Tongue (tissue), 2 donors: ENCODE results near the gene HLA-DPB1. TPM values are rescaled to one million over a fixed set of nuclear protein-coding genes. Genes with fewer than 3 reads are reported as not detected.

ENCODE experiments used
- DNase-seq: peaks from one replicate; pipeline ENCODE4 v3.0.0-alpha.2; 2015
- total RNA-seq: library from RNA; depleted of rRNA; stranded (reverse); fragments of >200 nt; gene quantifications from one replicate; pipeline ENCODE4 v1.2.3, GENCODE V29; 2014

The HLA-DPB1 gene
- total RNA-seq, 1 donor from 2014 or later = 9.9 TPM

DNA sequence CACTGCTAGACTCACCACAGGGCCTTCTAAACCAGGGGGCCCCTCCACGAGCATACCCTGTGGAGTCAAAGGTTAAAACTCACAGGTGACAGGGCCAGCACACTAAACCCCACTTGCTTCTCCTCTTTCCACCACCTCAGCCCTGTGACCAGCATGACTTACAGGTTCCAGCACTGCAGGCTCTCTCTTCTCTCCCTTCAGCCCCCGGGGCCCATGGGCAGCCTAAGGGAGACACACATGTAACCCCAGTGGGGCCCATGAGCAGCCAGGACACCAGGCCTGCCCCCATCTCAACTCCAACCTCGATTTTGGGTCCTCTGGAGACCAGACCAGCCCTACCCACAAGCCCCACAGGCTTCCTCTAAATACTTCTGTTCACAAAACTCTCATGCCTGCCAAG, 28.0 kb downstream of the HLA-DPB1 start:
- DNase-seq = no peak

DNA sequence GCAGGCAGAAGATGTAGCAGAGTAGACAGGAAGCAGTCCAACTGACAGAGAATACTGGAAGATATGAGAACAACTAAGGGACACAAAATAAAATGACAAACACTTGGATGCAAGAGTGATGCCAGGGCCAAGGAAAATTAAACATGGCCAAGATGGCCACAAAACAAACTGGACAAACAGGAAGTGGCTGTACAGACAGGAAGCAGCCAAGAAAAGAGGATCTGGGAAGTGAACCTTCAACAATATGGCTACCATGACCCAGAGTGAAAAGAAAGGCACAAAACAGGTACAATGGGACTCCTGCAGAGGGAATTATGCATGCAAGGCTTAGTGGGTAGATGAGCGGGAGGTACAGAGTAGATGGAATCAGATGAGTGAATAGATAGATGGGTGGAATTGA, 29.1 kb downstream of the HLA-DPB1 start:
- DNase-seq = no peak

DNA sequence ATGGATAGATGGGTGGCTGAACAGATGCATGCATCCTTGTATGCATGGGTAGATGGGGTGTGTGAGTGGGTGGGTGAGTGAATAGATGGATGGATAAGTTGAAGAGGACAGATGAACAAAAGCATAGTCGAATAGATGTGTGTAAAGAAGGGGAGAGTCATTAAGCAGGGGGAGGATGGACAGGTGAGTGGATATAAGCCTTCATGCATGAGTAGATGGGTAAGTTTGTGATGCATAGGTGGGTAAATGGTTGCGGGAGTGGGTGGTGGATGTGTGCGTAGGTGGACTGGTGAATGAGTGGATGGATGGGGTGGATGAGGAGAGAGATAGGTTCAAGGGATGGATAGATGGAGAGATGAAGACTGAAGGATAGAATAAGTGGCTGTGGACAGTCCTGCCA, 29.6 kb downstream of the HLA-DPB1 start:
- DNase-seq = no peak

- DNase-seq = no peak
These were observed 30.4 kb downstream of the HLA-DPB1 start for GRCh38 chr6:33105916-33106871.

DNA sequence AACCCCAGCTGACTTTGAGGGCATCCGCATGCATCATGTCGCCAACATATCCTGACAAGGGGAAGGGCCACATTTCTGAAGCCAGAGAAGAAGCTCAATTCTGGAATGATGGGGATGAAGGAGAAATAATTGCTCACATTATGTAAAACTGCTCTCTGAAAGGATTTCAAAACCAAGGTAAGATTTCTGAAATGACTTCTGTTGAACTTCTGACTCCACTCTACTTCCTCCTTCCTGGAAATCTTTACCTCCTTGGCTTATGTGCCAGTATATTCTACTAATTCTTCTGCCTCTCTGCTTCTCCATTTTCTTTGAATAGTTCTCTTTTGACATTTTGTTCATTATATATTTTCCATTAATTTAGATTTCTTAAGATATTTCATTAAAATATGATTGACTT, 31.9 kb downstream of the HLA-DPB1 start:
- DNase-seq = no peak

DNA sequence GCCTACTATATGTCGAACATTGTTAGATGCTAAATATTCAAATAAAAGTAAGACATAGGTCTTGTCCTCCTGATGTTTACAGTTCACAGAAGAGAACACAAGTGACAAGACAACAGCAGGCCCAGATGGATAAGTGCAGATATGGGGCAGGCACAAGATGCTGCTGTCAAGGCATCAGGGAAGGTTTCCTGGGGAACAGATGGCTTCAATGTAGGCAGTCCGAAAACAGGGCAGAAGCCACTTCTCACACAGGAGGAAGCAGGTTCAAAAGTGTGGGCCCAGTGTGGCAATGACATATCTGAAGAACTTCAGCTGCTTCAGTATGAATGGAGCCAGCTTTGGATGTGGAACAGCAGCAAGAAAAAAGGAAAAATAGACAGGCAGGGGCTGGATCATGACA, 32.5 kb downstream of the HLA-DPB1 start:
- DNase-seq = no peak

- DNase-seq = peak; percentile 67
These were observed 36.4 kb downstream of the HLA-DPB1 start for GRCh38 chr6:33112148-33112547.

DNA sequence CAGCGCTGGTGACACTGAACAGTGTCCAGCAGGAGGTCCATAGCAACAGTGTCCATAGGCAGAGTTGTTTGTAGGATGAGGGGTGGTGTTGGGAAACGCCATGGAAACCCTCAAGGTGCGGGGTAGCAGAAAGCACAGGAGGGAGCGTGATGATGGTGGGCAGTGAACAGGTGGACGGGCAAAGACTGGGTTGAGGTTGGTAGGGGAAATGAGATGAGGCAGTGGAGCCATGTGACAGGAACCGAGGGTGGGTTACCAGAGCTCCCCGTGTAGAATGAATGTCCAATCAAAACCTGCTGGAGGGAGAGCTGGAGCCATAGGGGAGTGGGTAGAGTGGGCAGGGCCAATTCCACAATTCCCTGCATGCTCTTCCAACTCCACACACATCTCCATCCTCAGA, 38.0 kb downstream of the HLA-DPB1 start:
- no peak for DNase-seq

DNA sequence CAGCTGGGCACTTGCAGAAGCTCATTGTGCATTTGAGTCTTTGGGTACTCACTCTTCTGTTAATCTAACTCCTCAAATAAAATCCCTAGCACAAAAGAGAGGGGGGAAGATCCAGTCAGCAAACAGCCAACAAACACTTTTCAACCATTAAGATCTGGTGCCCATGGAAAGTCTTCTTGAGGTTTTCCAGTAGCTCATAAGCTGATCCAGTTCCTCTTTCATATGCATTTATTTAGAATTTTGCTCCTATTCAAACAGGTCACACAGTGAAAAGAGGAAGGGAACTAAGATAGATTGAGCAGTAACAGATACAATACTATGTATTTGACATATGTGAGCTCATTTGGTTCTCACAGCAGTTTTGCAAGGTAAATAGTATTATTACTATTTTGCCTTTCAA, 38.6 kb downstream of the HLA-DPB1 start:
- DNase-seq = no peak

GRCh38 chr6:33116417-33116816, 40.6 kb downstream of the HLA-DPB1 start:
- DNase-seq = no peak

DNA sequence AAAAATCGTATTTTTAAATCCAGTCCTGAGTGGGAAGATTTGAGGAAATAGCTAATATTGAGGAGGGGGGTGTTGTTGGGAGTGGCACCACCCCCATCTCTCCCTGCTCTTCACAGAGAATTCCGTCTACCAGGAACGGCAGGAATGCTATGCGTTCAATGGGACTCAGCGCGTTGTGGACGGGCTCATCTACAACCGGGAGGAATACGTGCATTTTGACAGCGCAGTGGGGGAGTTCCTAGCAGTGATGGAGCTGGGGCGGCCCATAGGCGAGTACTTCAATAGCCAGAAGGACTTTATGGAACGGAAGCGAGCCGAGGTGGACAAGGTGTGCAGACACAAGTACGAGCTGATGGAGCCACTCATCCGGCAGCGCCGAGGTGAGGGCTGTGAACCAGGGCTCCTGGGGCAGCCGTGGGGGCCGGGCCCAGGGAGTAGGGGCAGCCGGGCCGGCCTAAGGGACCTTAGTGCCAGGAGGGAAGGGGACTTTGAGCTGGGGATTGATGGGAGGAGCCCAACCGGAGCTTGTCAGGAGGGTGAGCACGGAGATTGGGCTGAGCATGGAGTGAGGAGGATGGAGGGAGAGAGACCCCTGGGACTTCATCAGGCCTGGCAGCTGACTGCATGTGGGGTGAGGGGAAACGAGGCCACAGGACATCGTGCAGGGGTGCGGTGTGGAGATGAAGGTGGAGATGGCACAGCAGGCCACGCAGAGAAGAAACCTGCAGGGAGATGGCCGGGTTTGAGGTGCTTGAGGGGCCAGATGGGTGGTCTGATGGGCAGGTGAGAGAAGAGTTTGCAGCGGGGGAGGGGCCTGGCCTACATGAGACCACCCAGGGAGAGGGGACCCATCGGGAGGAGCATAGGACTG, 41.3 kb downstream of the HLA-DPB1 start:
- DNase-seq = no peak

DNA sequence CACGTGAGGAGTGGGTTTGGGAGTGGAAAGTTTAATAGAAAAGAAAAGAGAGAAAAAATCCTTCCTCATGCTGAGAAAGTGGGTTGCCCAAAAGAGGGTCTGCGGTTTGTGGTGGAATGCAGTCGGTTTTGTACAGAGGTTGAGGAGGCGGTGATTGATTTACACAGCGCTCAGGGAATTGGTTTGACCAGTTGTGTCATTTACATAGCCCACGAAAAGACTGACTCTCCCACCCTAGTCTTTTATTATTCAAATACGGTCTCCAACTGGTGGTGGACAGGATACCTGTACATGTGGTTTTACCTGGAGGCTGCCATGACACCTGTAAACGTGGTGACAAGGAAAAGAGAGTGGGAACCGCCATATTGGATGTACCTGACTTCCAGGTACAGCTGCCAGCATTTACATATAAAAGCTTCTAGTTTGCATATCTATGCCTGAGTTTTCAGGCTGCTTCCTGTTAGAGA, 42.1 kb downstream of the HLA-DPB1 start:
- DNase-seq = no peak

- peak; percentile 79 for DNase-seq
These were observed 42.8 kb downstream of the HLA-DPB1 start for GRCh38 chr6:33118525-33119123.

DNA sequence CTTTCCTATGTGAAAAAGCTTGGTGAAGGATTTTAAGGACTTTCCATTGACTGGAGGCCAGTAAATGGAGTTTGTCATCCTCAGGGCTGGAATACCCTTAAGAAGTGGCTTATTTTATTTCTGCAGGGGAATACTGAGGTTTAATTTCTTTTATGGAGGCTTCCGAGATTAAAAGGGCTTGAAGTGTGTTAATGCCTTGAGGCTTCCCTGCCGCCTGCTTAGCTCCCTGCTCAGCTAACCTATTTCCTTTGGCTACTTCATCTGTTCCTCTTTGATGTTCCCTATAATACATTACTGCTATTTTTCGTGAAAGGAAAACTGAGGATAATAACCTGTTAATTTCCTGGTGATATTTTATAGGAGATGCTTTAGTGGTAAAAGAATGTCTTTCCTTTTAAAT, 44.2 kb downstream of the HLA-DPB1 start:
- DNase-seq = no peak

DNA sequence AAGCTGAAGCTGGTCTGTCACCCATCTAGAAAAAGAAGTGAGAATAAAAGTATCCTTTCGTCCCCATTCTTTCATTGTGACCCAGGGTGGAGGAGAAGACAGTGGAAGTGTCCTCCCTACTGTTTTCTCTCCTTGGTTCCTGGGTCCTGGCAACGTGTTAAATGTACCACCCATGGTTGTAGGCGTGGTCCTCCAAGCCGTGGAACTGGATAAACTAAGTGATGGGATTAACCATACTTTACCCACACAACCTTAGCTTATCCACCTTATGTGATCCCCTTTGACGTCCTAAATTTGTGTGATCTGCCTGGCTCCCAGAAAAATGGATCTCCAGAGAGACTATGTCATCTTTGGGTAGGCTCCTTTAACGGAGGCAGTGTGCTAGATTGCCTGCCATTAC, 47.4 kb downstream of the HLA-DPB1 start:
- DNase-seq = no peak

- DNase-seq = no peak
These were observed 48.1 kb downstream of the HLA-DPB1 start for GRCh38 chr6:33123732-33124524.

DNA sequence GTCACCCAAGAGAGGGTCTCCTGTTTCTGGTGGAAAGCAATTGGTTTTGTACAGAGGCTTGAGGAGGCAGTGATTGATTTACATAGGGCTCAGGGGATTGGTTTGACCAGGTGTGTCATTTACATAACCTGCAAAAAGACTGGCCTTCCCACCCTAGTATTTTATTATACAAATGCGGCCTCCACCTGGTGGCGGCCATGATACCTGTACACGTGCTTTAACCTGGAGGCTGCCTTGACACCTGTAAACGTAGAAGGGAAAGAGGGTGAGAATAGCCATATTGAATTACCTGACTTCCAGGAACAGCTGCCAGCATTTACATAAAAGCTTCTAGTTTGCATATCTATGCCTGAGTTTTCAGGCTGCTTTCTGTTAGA, 48.7 kb downstream of the HLA-DPB1 start:
- no peak for DNase-seq

DNA sequence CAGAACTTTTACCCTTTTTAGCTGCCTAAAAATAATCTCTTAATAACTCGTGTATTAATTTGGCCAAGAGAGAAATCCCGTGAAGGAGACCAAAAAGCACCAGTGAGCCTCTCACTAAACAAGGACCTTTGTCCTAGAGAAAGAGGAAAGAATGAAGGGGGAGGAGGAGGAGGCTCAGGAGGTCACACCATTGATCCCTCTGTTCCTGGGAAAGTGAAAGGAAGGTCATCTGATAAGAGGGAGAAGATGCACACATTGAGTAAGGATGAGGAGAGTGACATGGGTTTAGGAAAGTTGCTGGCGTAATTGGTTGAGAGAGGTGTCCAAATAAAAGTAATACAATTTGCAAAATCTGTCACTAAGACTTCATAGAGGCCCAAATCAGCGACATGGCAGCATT, 49.2 kb downstream of the HLA-DPB1 start:
- DNase-seq = no peak

DNA sequence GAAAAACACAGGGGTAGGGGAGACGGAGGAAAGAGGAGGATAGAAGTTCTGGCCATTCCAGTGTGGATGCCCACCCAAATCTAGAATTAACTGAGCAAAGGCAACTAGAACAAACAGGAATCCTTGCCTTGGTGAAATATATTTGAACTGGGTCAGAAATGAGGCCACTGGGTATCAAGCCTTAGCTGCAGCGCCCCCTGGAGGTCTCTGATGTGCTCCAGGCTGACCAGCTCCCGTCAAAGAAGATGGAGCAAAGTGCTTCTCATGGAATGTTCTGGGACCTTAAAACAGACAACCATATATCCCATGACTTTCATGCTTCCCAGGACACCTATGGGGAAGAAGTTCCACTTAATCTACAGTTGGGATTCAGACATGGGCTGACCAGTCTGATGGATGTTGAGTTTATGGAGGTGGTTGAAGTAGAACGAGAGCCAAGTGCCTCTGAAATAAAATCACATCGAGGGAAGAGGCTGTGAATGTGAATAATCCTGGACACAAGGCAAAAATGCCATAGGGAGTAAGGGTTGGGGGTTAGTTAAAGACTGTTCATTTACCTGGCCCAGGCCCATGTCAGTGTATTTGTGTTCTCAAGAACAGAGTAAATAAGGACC, 50.4 kb downstream of the HLA-DPB1 start:
- DNase-seq = peak; percentile 44

- DNase-seq = no peak
These were observed 52.5 kb downstream of the HLA-DPB1 start for GRCh38 chr6:33128318-33128717.

GRCh38 chr6:33132081-33132524, 56.3 kb downstream of the HLA-DPB1 start:
- DNase-seq = no peak
